Endothelial cell (in vitro differentiated cells): ENCODE results near the gene TBX19. TPM values are rescaled to one million over a fixed set of nuclear protein-coding genes. Genes with fewer than 3 reads are reported as not detected.

Experiments
- DNase-seq: peaks from one replicate; pipeline ENCODE4 v3.0.0; 2021; ENCODE audit warnings: low spot score
- H3K27ac Mint-ChIP-seq: one replicate; pipeline ENCODE4 v1.8.0; 2021; ENCODE audit warnings: mixed read lengths, inconsistent platforms; ENCODE audit not compliant: unreplicated experiment
- H3K27me3 Mint-ChIP-seq: one replicate; pipeline ENCODE4 v1.8.0; 2021; ENCODE audit warnings: mild to moderate bottlenecking, moderate library complexity, mixed read lengths, inconsistent platforms; ENCODE audit not compliant: unreplicated experiment
- H3K36me3 Mint-ChIP-seq: one replicate; pipeline ENCODE4 v1.8.0; 2021; ENCODE audit warnings: mild to moderate bottlenecking, low read depth, mixed read lengths, inconsistent platforms; ENCODE audit not compliant: unreplicated experiment
- H3K4me1 Mint-ChIP-seq: one replicate; pipeline ENCODE4 v1.8.0; 2021; ENCODE audit warnings: mild to moderate bottlenecking, mixed read lengths, inconsistent platforms; ENCODE audit not compliant: unreplicated experiment
- H3K4me3 Mint-ChIP-seq: one replicate; pipeline ENCODE4 v1.8.0; 2021; ENCODE audit warnings: mild to moderate bottlenecking, mixed read lengths, inconsistent platforms; ENCODE audit not compliant: unreplicated experiment
- H3K9me3 Mint-ChIP-seq: one replicate; pipeline ENCODE4 v1.8.0; 2021; ENCODE audit warnings: mixed read lengths, inconsistent platforms; ENCODE audit not compliant: unreplicated experiment
- CTCF ChIP-seq: fragments of 200-600 bp; sonication (generic); IDR thresholded peaks from one replicate; pipeline ENCODE4 v1.5.0; 2021; ENCODE audit warnings: antibody characterized with exemption; ENCODE audit not compliant: unreplicated experiment
- total RNA-seq: library from RNA; stranded (reverse); fragmentation: NEBNext Ultra II Directional; extraction: Animal tissue kit (Norgen Biotek cat#: 25700); gene quantifications from one replicate; pipeline ENCODE4 v1.2.1, GENCODE V29; 2021; ENCODE audit not compliant: unreplicated experiment

Gene TBX19
- total RNA-seq, 1 donor from 2014 or later = 1.1 TPM

- peaks cover 2% of the 10 kb centered on the region for H3K27me3 Mint-ChIP-seq
- no peak overlapping the region for H3K4me3 Mint-ChIP-seq
- H3K27ac Mint-ChIP-seq = no peak overlapping the region
- no peak for DNase-seq
- no peaks in the 10 kb centered on the region for H3K4me1 Mint-ChIP-seq
- no peaks in the 10 kb centered on the region for H3K36me3 Mint-ChIP-seq
- TF ChIP-seq CTCF = no peak
- no peaks in the 10 kb centered on the region for H3K9me3 Mint-ChIP-seq
These were observed 9.0 kb upstream of the TBX19 start for GRCh38 chr1:168271636-168272035.

- no peaks in the 10 kb centered on the region for H3K4me1 Mint-ChIP-seq
- no peak for DNase-seq
These were observed 7.1 kb upstream of the TBX19 start for GRCh38 chr1:168273575-168273974.

GRCh38 chr1:168279253-168279652 lies 1.4 kb upstream of the TBX19 start:
- H3K27ac Mint-ChIP-seq = no peak overlapping the region

More at GRCh38 chr1:168273575-168273974, 7.1 kb upstream of the TBX19 start:
- no peak overlapping the region for H3K27ac Mint-ChIP-seq
- H3K36me3 Mint-ChIP-seq = no peaks in the 10 kb centered on the region
- no peaks in the 10 kb centered on the region for H3K9me3 Mint-ChIP-seq
- no peak overlapping the region for H3K4me3 Mint-ChIP-seq
- no peak for TF ChIP-seq CTCF
- peaks cover 2% of the 10 kb centered on the region for H3K27me3 Mint-ChIP-seq

GRCh38 chr1:168281603-168282325 lies 1.1 kb downstream of the TBX19 start:
- H3K27ac Mint-ChIP-seq = no peak overlapping the region
- H3K4me1 Mint-ChIP-seq = peaks cover 13% of the 10 kb centered on the region
- H3K27me3 Mint-ChIP-seq = no peaks in the 10 kb centered on the region
- no peaks in the 10 kb centered on the region for H3K9me3 Mint-ChIP-seq
- DNase-seq = no peak
- no peaks in the 10 kb centered on the region for H3K36me3 Mint-ChIP-seq
- no peak overlapping the region for H3K4me3 Mint-ChIP-seq
- TF ChIP-seq CTCF = no peak

More at GRCh38 chr1:168279253-168279652, 1.4 kb upstream of the TBX19 start:
- no peaks in the 10 kb centered on the region for H3K9me3 Mint-ChIP-seq
- no peak for TF ChIP-seq CTCF
- H3K27me3 Mint-ChIP-seq = no peaks in the 10 kb centered on the region
- H3K36me3 Mint-ChIP-seq = no peaks in the 10 kb centered on the region
- peaks cover 7% of the 10 kb centered on the region for H3K4me1 Mint-ChIP-seq
- no peak for DNase-seq
- H3K4me3 Mint-ChIP-seq = no peak overlapping the region

- Mint-ChIP-seq H3K27me3 (peaks cover 1% of the 10 kb centered on the region), H3K4me1 (peaks cover 14% of the 10 kb centered on the region), H3K4me3 (no peak overlapping the region), H3K36me3 (no peaks in the 10 kb centered on the region), H3K27ac (no peak overlapping the region), H3K9me3 (no peaks in the 10 kb centered on the region)
- TF ChIP-seq CTCF = no peak
- DNase-seq = no peak
These were observed 4.8 kb downstream of the TBX19 start for GRCh38 chr1:168285521-168285790.
